Naive thymus-derived CD8-positive, alpha-beta T cell (primary cell): Measurements from ENCODE around the gene FLRT1. TPM values are rescaled to one million over a fixed set of nuclear protein-coding genes. Genes with fewer than 3 reads are reported as not detected.
"Not testable (repeated sequence)": the region's sequence is repeated elsewhere in the genome, so short reads cannot be mapped to it uniquely, and the experiment has no call there.

Source experiments
- ATAC-seq, 2 donors: fragments of 150-1000 bp; cut with Tn5 transposase in 1 of 2; sonication (Bioruptor Pico), chemical (Tn5 transposase) in 1 of 2; 1 replicate in 1 of 2; 2 replicates in 1 of 2; pipeline ENCODE4 v1.10.0; 2021; ENCODE audit warnings: mild to moderate bottlenecking in 2 of 2, moderate library complexity in 2 of 2
- POLR2A ChIA-PET: fragments of 350-600 bp; sonication (Branson Sonifier 250); formaldehyde crosslinking; loops from one replicate; lab custom pipeline; 2021; ENCODE audit warnings: antibody characterized with exemption; lab: Charles Lee
- DNase-seq, 10 donors: peaks; one replicate each; pipeline versions ENCODE4 v3.0.0 to v3.0.0-alpha.2; 2020 to 2022
- H3K27ac Mint-ChIP-seq, 10 donors: one replicate each; pipeline ENCODE4 v1.8.0; 2020 to 2022; ENCODE audit warnings: mild to moderate bottlenecking in 10 of 10, mixed read lengths in 10 of 10, moderate library complexity in 4 of 10, inconsistent platforms in 1 of 10
- H3K27me3 Mint-ChIP-seq, 5 donors: one replicate each; pipeline ENCODE4 v1.8.0; 2021 to 2022; ENCODE audit warnings: mixed read lengths in 5 of 5
- H3K36me3 Mint-ChIP-seq, 3 donors: one replicate each; pipeline ENCODE4 v1.8.0; 2020 to 2022; ENCODE audit warnings: mixed read lengths in 3 of 3, mild to moderate bottlenecking in 2 of 3, inconsistent platforms in 1 of 3
- H3K4me1 Mint-ChIP-seq, 4 donors: one replicate each; pipeline ENCODE4 v1.8.0; 2021 to 2022; ENCODE audit warnings: mixed read lengths in 4 of 4
- H3K4me3 Mint-ChIP-seq, 10 donors: one replicate each; pipeline ENCODE4 v1.8.0; 2020 to 2022; ENCODE audit warnings: mild to moderate bottlenecking in 10 of 10, mixed read lengths in 10 of 10, moderate library complexity in 6 of 10, inconsistent platforms in 1 of 10
- H3K9me3 Mint-ChIP-seq, 9 donors: one replicate each; pipeline ENCODE4 v1.8.0; 2020 to 2022; ENCODE audit warnings: mixed read lengths in 9 of 9, mild to moderate bottlenecking in 3 of 9, inconsistent platforms in 1 of 9, moderate library complexity in 1 of 9
- polyA plus RNA-seq, 3 donors: library from polyadenylated mRNA; unstranded; fragments of 300-500 nt; fragmentation: Illumina TruSeq; gene quantifications; one replicate each; pipeline ENCODE4 v1.2.3, GENCODE V29; 2021
- total RNA-seq, 8 experiments: library from RNA in 2 of 8; stranded (reverse) in 2 of 8; gene quantifications; one replicate each; pipeline ENCODE4 v1.2.3 and lab custom pipeline; 2021 to 2026

FLRT1 gene
- total and polyA plus RNA-seq, 5 experiments from 2014 or later = not detected

DNA sequence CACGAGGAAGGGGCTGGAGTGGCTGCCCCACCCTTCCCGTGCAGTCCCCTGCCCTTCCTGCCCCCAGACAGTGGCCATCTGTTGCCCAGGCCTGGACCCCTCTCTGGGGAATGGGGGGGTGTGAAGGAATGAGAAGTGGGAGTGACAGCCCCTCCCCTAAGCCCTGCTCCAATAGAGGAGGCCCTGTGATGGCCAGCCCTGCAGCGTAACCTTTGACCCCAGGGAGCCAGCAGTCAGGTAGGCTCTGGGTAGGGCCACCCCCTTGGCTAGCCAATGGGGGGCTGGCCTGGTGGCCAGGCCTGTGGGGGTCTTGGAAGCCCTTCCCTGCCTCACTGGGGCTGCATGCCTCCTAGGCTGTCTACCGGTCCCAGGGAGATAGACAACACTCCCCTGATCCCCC, 6.6 kb downstream of the FLRT1 start:
- Mint-ChIP-seq H3K27me3 (peaks cover 2 to 29% (median 12%) of the 10 kb centered on the region in 5 donors), H3K27ac (no peak overlapping the region), H3K36me3 (peaks cover 0 to 3% (median 0%) of the 10 kb centered on the region in 3 donors), H3K9me3 (no peaks in the 10 kb centered on the region), H3K4me3 (peak overlapping the region in 1 of 10 donors; percentile 51), H3K4me1 (peaks cover 0 to 2% (median 0%) of the 10 kb centered on the region in 4 donors)
- DNase-seq (no peak), ATAC-seq (no peak)
- POLR2A ChIA-PET = no interaction called here

DNA sequence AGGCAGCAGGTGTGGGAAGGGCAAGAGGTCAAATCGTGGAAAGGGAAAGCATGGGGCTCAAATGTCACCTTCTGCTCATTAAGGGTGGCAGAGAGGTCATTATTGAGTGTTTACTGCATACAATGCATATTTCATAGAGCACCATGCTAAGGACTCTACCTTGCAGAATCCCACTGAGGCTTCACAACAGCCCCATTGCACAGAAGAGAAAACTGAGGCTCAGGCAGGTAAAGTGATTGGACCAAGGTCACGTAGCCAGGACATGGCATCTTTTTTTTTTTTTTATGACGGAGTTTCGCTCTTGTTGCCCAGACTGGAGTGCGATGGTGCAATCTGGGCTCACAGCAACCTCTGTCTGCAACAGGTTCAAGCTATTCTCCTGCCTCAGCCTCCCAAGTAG, 7.8 kb downstream of the FLRT1 start:
- no peaks in the 10 kb centered on the region for H3K9me3 Mint-ChIP-seq
- POLR2A ChIA-PET = no interaction called here
- peaks cover 0 to 2% (median 0%) of the 10 kb centered on the region in 4 donors for H3K4me1 Mint-ChIP-seq
- no peak for DNase-seq
- H3K27ac Mint-ChIP-seq = peak overlapping the region in 1 of 10 donors; percentile 9
- peaks cover 0 to 19% (median 9%) of the 10 kb centered on the region in 5 donors for H3K27me3 Mint-ChIP-seq
- peaks cover 0 to 3% (median 0%) of the 10 kb centered on the region in 3 donors for H3K36me3 Mint-ChIP-seq
- H3K4me3 Mint-ChIP-seq = no peak overlapping the region
- ATAC-seq = no peak

DNA sequence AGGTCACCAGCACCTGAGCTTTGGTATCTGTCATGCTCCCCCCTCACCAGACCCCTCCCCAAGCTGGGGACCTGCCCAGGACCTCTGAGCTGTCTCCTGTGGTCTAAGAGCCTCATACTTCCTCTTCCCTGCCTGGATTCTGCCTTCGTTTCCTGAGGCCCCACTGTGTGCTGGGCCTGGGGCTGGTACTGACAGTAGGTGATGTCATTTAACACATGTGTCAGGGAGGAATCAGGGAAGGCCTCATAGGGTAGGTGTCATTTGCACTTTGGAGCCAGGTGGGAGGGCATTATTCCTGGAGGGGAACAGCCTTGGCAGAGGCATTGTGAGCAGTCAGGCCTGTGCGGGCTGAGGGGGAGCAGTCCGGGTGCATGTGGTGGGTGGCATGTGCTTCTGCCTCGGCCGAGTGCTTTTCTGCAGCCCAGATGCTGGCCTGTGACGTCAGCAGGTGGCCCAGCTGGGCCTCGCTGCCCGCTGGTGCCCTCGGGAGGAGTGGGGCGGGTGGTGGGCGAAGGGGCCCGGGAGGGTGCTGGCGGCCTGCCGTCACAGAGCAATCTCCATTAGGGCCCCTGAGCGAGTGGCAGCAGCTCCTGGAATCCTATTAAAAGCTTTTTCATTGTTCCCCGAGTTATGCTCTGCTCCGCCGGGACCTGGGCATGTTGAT, 9.1 kb downstream of the FLRT1 start:
- DNase-seq (no peak), ATAC-seq (no peak)
- Mint-ChIP-seq H3K27me3 (peaks cover 0 to 11% (median 8%) of the 10 kb centered on the region in 5 donors), H3K4me1 (peaks cover 0 to 2% (median 0%) of the 10 kb centered on the region in 4 donors), H3K27ac (no peak overlapping the region), H3K9me3 (no peaks in the 10 kb centered on the region), H3K36me3 (peaks cover 0 to 3% (median 0%) of the 10 kb centered on the region in 3 donors), H3K4me3 (no peak overlapping the region)
- POLR2A ChIA-PET = no interaction called here

DNA sequence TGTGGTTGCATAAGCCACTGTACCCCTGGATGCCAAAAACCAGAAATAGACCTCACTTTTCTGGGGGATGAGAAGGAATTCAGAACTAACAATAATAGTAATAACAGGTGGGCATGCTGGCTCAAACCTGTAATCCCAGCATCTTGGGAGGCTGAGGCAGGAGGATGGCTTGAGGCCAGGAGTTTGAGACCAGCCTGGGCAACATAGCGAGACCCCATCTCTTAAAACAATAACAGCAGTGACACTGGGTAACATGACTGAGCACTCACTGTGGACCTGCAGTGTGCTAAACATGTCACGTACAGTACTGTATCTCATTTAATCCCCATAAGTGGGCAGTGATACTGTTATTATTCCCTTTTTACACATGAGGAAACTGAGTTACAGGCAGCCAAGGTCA, 10.0 kb downstream of the FLRT1 start:
- H3K36me3 Mint-ChIP-seq = no peaks in the 10 kb centered on the region
- H3K27ac Mint-ChIP-seq = no peak overlapping the region
- DNase-seq (no peak), ATAC-seq (no peak)
- POLR2A ChIA-PET = no interaction called here
- H3K27me3 Mint-ChIP-seq = peaks cover 0 to 3% (median 0%) of the 10 kb centered on the region in 5 donors
- no peaks in the 10 kb centered on the region for H3K4me1 Mint-ChIP-seq
- no peak overlapping the region for H3K4me3 Mint-ChIP-seq
- H3K9me3 Mint-ChIP-seq = no peaks in the 10 kb centered on the region

DNA sequence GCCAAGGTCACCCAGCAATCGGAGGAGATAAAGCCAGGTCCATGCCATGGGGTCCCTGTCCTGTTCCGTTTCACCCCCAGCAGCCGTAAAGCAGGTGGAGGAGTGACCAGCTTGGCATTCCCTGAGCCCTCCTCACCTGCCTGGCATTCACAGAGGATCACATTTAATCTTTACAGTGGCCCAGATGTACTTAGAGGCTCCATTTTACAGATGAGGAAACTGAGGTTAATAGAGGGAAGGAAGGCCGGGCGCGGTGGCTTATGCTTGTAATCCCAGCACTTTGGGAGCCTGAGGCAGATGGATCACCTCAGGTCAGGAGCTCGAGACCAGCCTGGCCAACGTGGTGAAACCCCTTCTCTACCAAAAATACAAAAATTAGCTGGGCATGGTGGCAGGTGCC, 11.6 kb downstream of the FLRT1 start:
- H3K4me1 Mint-ChIP-seq, H3K27ac Mint-ChIP-seq, H3K27me3 Mint-ChIP-seq, POLR2A ChIA-PET, H3K4me3 Mint-ChIP-seq, H3K9me3 Mint-ChIP-seq, H3K36me3 Mint-ChIP-seq, DNase-seq, ATAC-seq: not testable (repeated sequence)

DNA sequence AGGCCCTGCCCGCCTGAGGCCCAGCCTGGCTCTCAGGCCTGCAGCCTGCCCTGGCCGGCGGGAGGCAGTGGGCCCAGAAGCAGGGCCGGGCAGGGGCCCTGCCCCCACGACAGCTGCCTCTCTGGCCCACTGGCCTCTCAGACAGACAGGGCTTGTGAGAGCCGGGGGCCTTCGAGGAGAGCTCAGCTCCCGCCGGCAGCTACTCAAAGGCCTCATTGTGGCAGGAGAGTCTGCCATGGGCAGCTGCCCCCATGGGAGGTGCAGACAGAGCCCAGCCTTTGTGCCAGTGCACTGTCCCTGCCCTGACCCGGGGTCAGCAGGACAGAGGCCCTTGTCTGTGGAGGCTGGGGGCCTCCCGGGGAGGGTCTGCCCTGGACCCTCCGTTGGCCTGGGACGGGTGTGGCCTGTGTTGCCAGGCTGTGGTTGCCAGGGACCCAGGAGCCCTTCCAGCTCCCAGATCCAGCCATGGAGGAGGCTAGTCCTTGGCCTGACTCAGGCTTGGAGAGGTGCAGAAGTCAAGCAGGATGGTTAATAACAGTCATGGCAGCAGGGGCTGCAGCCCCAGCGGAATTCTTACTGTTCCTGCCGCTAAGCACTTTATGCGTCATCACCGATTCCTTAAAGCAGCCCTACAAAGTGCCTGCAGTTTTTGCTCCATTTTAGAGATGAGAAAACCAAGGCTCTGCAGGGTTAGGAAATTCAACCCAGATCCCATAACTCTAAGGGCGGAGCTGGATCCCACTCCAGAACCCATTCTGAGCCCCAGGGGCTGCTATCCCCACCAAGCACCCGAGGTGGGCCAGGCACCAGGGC, 12.5 kb downstream of the FLRT1 start:
- H3K4me1 Mint-ChIP-seq = no peaks in the 10 kb centered on the region
- H3K27ac Mint-ChIP-seq = no peak overlapping the region
- no peak overlapping the region for H3K4me3 Mint-ChIP-seq
- H3K36me3 Mint-ChIP-seq = no peaks in the 10 kb centered on the region
- H3K9me3 Mint-ChIP-seq = no peaks in the 10 kb centered on the region
- no peaks in the 10 kb centered on the region for H3K27me3 Mint-ChIP-seq
- POLR2A ChIA-PET = no interaction called here
- ATAC-seq (no peak), DNase-seq (no peak)

DNA sequence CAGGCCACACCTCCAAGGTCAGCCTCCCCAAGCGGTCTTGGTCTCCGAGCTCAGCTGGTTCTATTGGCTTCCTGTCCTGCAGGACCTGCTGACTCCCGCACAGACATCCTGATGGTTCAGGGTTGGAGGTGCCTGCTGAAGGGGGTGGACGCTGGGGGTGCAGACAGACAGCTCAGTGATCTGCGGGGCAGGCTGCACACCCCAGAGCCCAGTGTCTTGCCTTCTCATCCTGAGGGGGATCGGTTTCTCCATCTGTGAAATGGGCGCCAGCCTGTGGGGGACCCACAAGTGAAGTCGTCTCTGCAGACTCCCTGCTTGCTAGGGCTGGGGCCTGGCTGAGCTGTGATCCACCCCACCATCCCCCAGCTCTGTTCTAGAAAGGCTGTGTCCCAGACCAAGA, 13.8 kb downstream of the FLRT1 start:
- Mint-ChIP-seq H3K27me3 (no peaks in the 10 kb centered on the region), H3K9me3 (no peaks in the 10 kb centered on the region), H3K4me1 (no peaks in the 10 kb centered on the region), H3K36me3 (no peaks in the 10 kb centered on the region), H3K4me3 (no peak overlapping the region), H3K27ac (no peak overlapping the region)
- POLR2A ChIA-PET = no interaction called here
- ATAC-seq (no peak), DNase-seq (no peak)

DNA sequence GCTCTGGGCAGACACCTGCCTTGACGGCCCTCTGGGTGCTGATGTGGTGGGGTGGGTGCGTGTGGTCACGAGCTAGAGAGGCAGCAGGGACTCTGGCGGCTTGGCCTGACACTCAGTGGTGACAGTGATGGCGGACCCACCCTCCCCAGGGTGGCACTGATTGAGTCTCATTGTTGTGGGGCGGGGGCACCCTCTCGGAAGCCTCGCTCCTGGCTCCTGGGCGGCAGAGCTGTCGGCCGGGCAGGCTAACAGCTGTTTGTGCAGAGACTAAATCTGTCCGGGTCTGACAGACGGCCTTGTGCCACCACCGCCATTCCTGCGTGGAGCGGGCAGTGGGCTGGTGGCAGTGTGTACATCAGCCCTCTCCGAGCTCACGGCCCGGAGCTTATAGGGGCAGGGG, 15.6 kb downstream of the FLRT1 start:
- no peaks in the 10 kb centered on the region for H3K9me3 Mint-ChIP-seq
- H3K27me3 Mint-ChIP-seq = no peaks in the 10 kb centered on the region
- POLR2A ChIA-PET = no interaction called here
- H3K27ac Mint-ChIP-seq = no peak overlapping the region
- H3K36me3 Mint-ChIP-seq = no peaks in the 10 kb centered on the region
- peaks cover 0 to 3% (median 0%) of the 10 kb centered on the region in 4 donors for H3K4me1 Mint-ChIP-seq
- ATAC-seq (no peak), DNase-seq (no peak)
- no peak overlapping the region for H3K4me3 Mint-ChIP-seq

DNA sequence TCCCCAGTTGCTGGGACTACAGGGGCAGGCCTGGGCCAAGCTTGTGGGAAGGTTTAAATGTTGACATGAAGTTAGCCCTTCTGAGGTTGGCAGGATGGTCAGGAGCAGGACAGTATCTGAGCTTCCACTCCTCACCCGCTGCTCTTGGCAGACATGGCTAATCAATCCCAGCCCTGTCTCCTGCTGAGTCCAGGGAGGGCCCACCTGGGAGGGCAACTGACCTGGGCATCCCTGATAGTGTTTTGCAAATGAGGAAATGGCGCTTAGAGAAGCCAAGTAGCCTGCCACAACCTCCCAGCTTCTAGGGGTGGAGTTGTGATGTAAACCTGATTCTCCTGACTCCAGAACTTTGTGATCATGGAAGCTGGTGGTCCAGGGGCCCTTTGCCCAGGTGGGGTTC, 16.7 kb downstream of the FLRT1 start:
- Mint-ChIP-seq H3K27me3 (no peaks in the 10 kb centered on the region), H3K4me1 (peaks cover 0 to 3% (median 0%) of the 10 kb centered on the region in 4 donors), H3K9me3 (no peaks in the 10 kb centered on the region), H3K27ac (peak overlapping the region in 2 of 10 donors; percentile 21 to 65), H3K36me3 (no peaks in the 10 kb centered on the region), H3K4me3 (no peak overlapping the region)
- no peak for DNase-seq
- POLR2A ChIA-PET = no interaction called here
- no peak for ATAC-seq

DNA sequence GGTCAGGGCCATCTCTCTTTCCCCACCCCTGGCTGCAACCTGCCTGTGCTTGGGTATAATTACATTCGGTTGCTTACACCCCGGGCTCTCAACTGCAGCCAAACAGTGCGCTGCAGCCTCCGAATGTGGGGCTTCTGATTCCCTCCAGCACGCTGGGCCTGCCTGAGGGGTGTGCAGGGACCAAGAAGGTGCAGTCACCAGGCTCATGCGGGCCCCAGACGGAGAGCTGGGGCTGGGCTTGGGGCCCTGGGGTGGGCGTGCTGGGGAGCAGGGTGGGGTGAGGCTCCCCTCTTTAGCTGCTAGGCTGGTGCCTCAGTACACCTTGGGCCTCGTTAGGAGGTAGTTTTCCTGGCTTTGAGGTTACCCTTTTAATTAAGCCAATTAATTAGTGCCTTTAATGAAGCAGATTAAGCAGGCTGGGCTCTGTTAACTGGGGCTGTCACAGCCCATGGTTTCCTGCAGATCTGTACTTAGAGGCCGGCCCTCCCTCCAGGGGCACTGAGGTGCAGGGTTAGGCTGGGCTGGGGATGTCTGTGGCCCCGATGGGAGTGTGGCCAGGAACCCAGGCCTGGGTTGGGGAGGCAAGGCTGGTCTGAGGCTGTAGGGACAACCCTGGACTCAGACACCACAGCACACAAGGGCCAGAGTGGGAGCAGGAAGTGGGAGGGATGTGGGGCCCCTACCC, 17.3 kb downstream of the FLRT1 start:
- Mint-ChIP-seq H3K27ac (peak overlapping the region in 1 of 10 donors; percentile 44), H3K4me1 (peaks cover 0 to 3% (median 0%) of the 10 kb centered on the region in 4 donors), H3K9me3 (no peaks in the 10 kb centered on the region), H3K4me3 (no peak overlapping the region), H3K36me3 (no peaks in the 10 kb centered on the region), H3K27me3 (no peaks in the 10 kb centered on the region)
- POLR2A ChIA-PET = no interaction called here
- DNase-seq (no peak), ATAC-seq (no peak)

DNA sequence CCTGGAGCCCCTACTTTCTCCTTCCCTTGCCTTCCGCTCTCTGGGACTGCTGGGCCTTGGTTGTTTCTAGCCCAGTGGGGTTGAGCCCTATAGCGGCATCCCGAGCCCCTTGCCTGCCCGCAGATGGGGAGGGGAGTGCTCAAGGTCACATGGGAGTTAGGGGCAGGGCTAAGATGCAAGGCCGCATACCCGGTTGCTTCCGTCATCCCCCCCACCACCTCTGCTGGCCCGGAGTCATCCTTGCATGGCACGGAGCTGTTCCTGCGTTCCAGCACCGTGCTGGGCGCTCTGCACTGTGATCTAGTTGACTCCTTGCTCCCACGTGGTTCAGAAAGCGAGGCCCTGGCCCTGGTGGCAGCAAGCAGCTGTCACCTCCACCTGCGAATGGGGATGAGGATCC, 18.0 kb downstream of the FLRT1 start:
- no peak for ATAC-seq
- Mint-ChIP-seq H3K27me3 (no peaks in the 10 kb centered on the region), H3K27ac (no peak overlapping the region), H3K9me3 (no peaks in the 10 kb centered on the region), H3K4me1 (peaks cover 0 to 3% (median 0%) of the 10 kb centered on the region in 4 donors), H3K4me3 (no peak overlapping the region), H3K36me3 (no peaks in the 10 kb centered on the region)
- no peak for DNase-seq
- POLR2A ChIA-PET = no interaction called here

DNA sequence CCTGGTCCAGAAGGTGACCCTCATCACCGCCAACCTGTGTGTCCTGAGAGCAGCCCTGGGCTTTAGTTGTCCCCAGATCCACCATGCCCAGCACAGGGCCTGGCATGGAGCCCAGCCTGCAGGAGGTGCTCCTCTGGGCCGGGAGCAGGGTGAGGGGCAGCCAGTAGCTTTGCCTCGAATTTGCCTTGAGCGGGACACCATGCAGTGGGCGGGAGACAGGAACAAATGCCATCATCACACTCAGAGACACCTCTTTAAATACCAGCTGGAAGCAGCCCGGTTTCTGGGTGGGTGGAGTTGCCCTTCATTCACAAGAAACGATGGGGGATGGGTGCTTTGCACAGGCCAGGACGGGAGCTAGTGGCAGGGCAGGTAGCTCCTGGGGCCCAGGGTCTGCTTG, 19.3 kb downstream of the FLRT1 start:
- no peaks in the 10 kb centered on the region for H3K9me3 Mint-ChIP-seq
- peak overlapping the region in 1 of 10 donors; percentile 70 for H3K27ac Mint-ChIP-seq
- no peaks in the 10 kb centered on the region for H3K36me3 Mint-ChIP-seq
- POLR2A ChIA-PET = no interaction called here
- ATAC-seq (no peak), DNase-seq (no peak)
- peaks cover 0 to 3% (median 0%) of the 10 kb centered on the region in 4 donors for H3K4me1 Mint-ChIP-seq
- H3K27me3 Mint-ChIP-seq = no peaks in the 10 kb centered on the region
- no peak overlapping the region for H3K4me3 Mint-ChIP-seq

DNA sequence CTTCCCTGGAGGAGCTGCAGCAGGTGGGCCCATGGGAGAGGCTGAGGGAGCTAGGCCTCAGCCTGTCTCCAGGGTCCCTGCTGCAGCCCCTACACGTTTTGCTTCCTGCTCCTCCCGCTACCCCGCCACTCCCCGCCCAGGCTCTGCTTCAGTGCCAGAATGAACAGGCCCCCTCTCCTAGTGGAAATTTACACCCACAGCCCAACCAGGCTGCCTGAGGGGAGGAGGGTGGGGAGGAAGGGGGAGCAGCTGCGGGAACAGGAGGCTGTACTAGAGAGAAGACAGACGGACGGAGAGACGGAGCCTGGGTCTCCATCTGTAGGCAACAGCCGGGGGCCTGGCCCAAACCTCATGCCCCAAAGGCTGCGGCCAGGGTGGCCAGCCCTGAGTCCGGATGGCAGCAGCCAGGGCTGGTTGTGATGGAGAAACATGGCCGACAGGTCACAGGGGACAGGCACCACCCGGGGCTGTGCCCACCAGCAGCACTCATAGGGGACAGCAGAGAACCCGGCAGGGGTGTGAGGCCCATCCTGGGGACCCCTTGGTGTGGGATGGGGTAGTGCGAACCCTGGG, 20.6 kb downstream of the FLRT1 start:
- DNase-seq (no peak), ATAC-seq (no peak)
- H3K9me3 Mint-ChIP-seq = no peaks in the 10 kb centered on the region
- H3K27ac Mint-ChIP-seq = no peak overlapping the region
- no peak overlapping the region for H3K4me3 Mint-ChIP-seq
- no peaks in the 10 kb centered on the region for H3K36me3 Mint-ChIP-seq
- peaks cover 0 to 2% (median 0%) of the 10 kb centered on the region in 5 donors for H3K27me3 Mint-ChIP-seq
- peaks cover 3 to 7% (median 4%) of the 10 kb centered on the region in 4 donors for H3K4me1 Mint-ChIP-seq
- POLR2A ChIA-PET = no interaction called here
